Measurements from ENCODE around the gene FAM222A.

Gene FAM222A

GRCh38 chr12:109717390-109718357, 4.0 kb downstream of the FAM222A start:
- H3K9ac ChIP-seq (ENCODE audit: low read length) = no peak overlapping the region
- no peaks in the 10 kb centered on the region for H3K9me3 ChIP-seq (ENCODE audit: insufficient read depth, low read length)

GRCh38 chr12:109718390-109718789, 4.8 kb downstream of the FAM222A start:
- Histone ChIP-seq H3K27me3 (ENCODE audit: low read depth, low read length) (no peaks in the 10 kb centered on the region), H3K4me1 (ENCODE audit: low read length) (peaks cover 6% of the 10 kb centered on the region), H3K4me3 (ENCODE audit: low read length) (no peak overlapping the region), H3K9me3 (ENCODE audit: insufficient read depth, low read length) (no peaks in the 10 kb centered on the region), H3K79me2 (ENCODE audit: low read length) (no peaks in the 10 kb centered on the region), H3K27ac (ENCODE audit: low read length) (no peak overlapping the region), H2AFZ (ENCODE audit: low read depth, low read length) (no peak overlapping the region), H3K9ac (ENCODE audit: low read length) (no peak overlapping the region), H3K36me3 (replicated peaks; ENCODE audit: low read depth, low read length) (no peaks in the 10 kb centered on the region), H4K20me1 (ENCODE audit: insufficient read depth, low read length) (peaks cover 3% of the 10 kb centered on the region; the same call in 1 of the 2 replicates), H3K4me2 (ENCODE audit: low read length) (no peak overlapping the region)
- no peak for TF ChIP-seq CTCF (IDR thresholded peaks at IDR 0.05; ENCODE audit: low read depth, low read length)
- TF ChIP-seq EZH2phosphoT487 (IDR thresholded peaks at IDR 0.05; ENCODE audit: low read depth) = no peak

More at GRCh38 chr12:109717390-109718357, 4.0 kb downstream of the FAM222A start:
- no peaks in the 10 kb centered on the region for H3K27me3 ChIP-seq (ENCODE audit: low read depth, low read length)
- peaks cover 3% of the 10 kb centered on the region; the same call in 1 of the 2 replicates for H4K20me1 ChIP-seq (ENCODE audit: insufficient read depth, low read length)
- H3K27ac ChIP-seq (ENCODE audit: low read length) = no peak overlapping the region
- H3K79me2 ChIP-seq (ENCODE audit: low read length) = no peaks in the 10 kb centered on the region
- TF ChIP-seq EZH2phosphoT487 (IDR thresholded peaks at IDR 0.05; ENCODE audit: low read depth) (no peak), CTCF (IDR thresholded peaks at IDR 0.05; ENCODE audit: low read depth, low read length) (no peak)
- H3K4me2 ChIP-seq (ENCODE audit: low read length) = no peak overlapping the region
- no peaks in the 10 kb centered on the region for H3K36me3 ChIP-seq (replicated peaks; ENCODE audit: low read depth, low read length)
- no peak overlapping the region for H2AFZ ChIP-seq (ENCODE audit: low read depth, low read length)
- no peak overlapping the region for H3K4me3 ChIP-seq (ENCODE audit: low read length)
- H3K4me1 ChIP-seq (ENCODE audit: low read length) = peaks cover 6% of the 10 kb centered on the region

- Histone ChIP-seq H3K36me3 (replicated peaks; ENCODE audit: low read depth, low read length) (no peaks in the 10 kb centered on the region), H4K20me1 (ENCODE audit: insufficient read depth, low read length) (peaks cover 3% of the 10 kb centered on the region; the same call in 1 of the 2 replicates), H3K79me2 (ENCODE audit: low read length) (no peaks in the 10 kb centered on the region), H3K27me3 (ENCODE audit: low read depth, low read length) (no peaks in the 10 kb centered on the region), H3K27ac (ENCODE audit: low read length) (no peak overlapping the region), H3K9me3 (ENCODE audit: insufficient read depth, low read length) (no peaks in the 10 kb centered on the region), H3K4me2 (ENCODE audit: low read length) (no peak overlapping the region), H3K4me1 (ENCODE audit: low read length) (peaks cover 6% of the 10 kb centered on the region), H2AFZ (ENCODE audit: low read depth, low read length) (no peak overlapping the region), H3K4me3 (ENCODE audit: low read length) (no peak overlapping the region), H3K9ac (ENCODE audit: low read length) (no peak overlapping the region)
- no peak for TF ChIP-seq CTCF (IDR thresholded peaks at IDR 0.05; ENCODE audit: low read depth, low read length)
- no peak for TF ChIP-seq EZH2phosphoT487 (IDR thresholded peaks at IDR 0.05; ENCODE audit: low read depth)
These were observed 5.7 kb downstream of the FAM222A start for GRCh38 chr12:109719123-109720022.

Measured in OCI-LY3 (cell line).